ENCODE data around the gene SLC17A9. TPM values are rescaled to one million over a fixed set of nuclear protein-coding genes. Genes with fewer than 3 reads are reported as not detected.

Gene SLC17A9
- total RNA-seq, 2 experiments from 2014 or later, result 78.5 to 78.7 TPM

- Mint-ChIP-seq H3K36me3 (ENCODE audit: low read depth) (no peaks in the 10 kb centered on the region), H3K4me1 (ENCODE audit: low read depth) (peaks cover 14% of the 10 kb centered on the region), H3K27ac (no peak overlapping the region), H3K4me3 (no peak overlapping the region), H3K27me3 (peaks cover 59% of the 10 kb centered on the region), H3K9me3 (no peaks in the 10 kb centered on the region)
- ATAC-seq, result no peak
- CTCF ChIA-PET, result interaction anchor here (1.5 to 2.7 kb wide), 2 partner anchors 8 to 102 kb away, joined by 4 to 7 read pairs; no protein-coding TSS in a partner anchor
- DNase-seq, result no peak
- intact Hi-C loops (cut with micrococcal nuclease), result no loop called here
- no peak for TF ChIP-seq CTCF (IDR thresholded peaks at IDR 0.05)
- POLR2A ChIA-PET, result no interaction called here
Measured at GRCh38 chr20:63003546-63003945, 51.0 kb downstream of the SLC17A9 start.

GRCh38 chr20:63004607-63005364 is 52.3 kb downstream of the SLC17A9 start:
- intact Hi-C loops (cut with micrococcal nuclease), result no loop called here
- ATAC-seq (no peak), DNase-seq (no peak)
- Mint-ChIP-seq H3K27ac (no peak overlapping the region), H3K9me3 (no peaks in the 10 kb centered on the region), H3K27me3 (peaks cover 58% of the 10 kb centered on the region), H3K4me1 (ENCODE audit: low read depth) (peaks cover 22% of the 10 kb centered on the region), H3K4me3 (no peak overlapping the region), H3K36me3 (ENCODE audit: low read depth) (no peaks in the 10 kb centered on the region)
- no peak for TF ChIP-seq CTCF (IDR thresholded peaks at IDR 0.05)
- ChIA-PET CTCF (interaction anchor here (1.5 to 2.7 kb wide), 2 partner anchors 10 to 104 kb away, joined by 4 to 7 read pairs; no protein-coding TSS in a partner anchor), POLR2A (interaction anchor here (0.6 kb wide), 1 partner anchor 823 kb away, joined by 3 read pairs; no protein-coding TSS in a partner anchor)

GRCh38 chr20:63005365-63005861 is 52.9 kb downstream of the SLC17A9 start:
- Mint-ChIP-seq H3K36me3 (ENCODE audit: low read depth) (no peaks in the 10 kb centered on the region), H3K27me3 (peaks cover 54% of the 10 kb centered on the region), H3K4me3 (no peak overlapping the region), H3K27ac (no peak overlapping the region), H3K4me1 (ENCODE audit: low read depth) (peaks cover 27% of the 10 kb centered on the region), H3K9me3 (no peaks in the 10 kb centered on the region)
- POLR2A ChIA-PET, result no interaction called here
- CTCF ChIA-PET, result interaction anchor here (2.7 kb wide), 1 partner anchor 10 kb away, joined by 7 read pairs; no protein-coding TSS in a partner anchor
- DNase-seq (no peak), ATAC-seq (no peak)
- intact Hi-C loops (cut with micrococcal nuclease), result no loop called here
- TF ChIP-seq CTCF (IDR thresholded peaks at IDR 0.05), result no peak

GRCh38 chr20:63005862-63006539 is 53.5 kb downstream of the SLC17A9 start:
- Mint-ChIP-seq H3K27me3 (peaks cover 54% of the 10 kb centered on the region), H3K36me3 (ENCODE audit: low read depth) (no peaks in the 10 kb centered on the region), H3K9me3 (no peaks in the 10 kb centered on the region), H3K4me1 (ENCODE audit: low read depth) (peaks cover 29% of the 10 kb centered on the region), H3K4me3 (no peak overlapping the region), H3K27ac (no peak overlapping the region)
- TF ChIP-seq CTCF (IDR thresholded peaks at IDR 0.05), result no peak
- DNase-seq (no peak), ATAC-seq (no peak)
- intact Hi-C loops (cut with micrococcal nuclease), result no loop called here
- POLR2A ChIA-PET, result no interaction called here
- CTCF ChIA-PET, result interaction anchor here (1.1 to 2.7 kb wide), 2 partner anchors 11 to 41 kb away, joined by 4 to 7 read pairs; no protein-coding TSS in a partner anchor
